ENCODE measurements around the gene CACNA1H.
"Not testable (repeated sequence)": the region's sequence is repeated elsewhere in the genome, so short reads cannot be mapped to it uniquely, and the experiment has no call there.

CACNA1H gene

DNA sequence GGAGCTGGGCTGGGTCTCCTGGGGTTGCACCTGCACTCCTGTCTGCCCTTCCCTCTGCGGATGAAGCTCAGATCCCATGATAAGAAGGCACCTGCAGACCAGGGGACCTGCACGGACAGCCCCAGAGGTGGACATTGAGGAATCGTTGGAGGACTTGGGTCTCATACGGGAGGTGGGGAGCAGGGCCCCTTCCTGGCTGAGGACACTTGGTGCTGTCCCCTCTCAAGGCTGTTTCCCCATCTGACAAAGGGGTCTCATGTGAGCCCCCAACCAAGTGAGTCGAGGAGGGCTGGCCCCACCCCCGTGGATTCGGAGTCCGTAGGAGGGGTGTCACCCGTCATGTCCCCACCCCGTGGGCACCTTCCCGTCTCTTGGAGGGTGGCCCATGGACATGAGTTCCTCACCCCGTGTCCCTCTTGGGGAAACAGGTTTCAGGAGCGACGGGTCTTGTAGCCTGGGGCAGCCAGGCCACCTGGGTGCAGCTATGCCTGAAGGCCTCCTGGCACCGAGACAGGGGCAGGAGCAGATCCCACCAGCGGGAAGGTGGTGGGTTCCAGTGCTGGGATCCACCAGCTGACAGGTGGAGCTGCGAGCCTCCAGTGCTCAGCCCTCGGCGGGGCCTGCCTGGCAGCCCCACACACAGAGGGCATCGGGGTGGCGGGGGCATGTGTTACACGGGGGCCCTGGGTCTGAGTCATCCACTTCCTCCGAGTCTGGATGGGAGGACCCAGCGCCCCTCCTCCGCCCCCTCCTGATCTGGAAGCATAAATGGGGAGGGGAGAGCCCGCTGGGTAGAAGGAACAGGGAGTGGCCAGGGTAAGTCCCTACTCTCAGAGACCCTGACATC, 102.6 kb downstream of the CACNA1H start, which contains the start of gene TPSD1:
TSS of gene TPSD1 (plus strand) at position 794 of the 847 bp plus-strand sequence. CDS start 212 bp downstream, outside the sequence.
- not testable (repeated sequence) for DNase-seq

DNA sequence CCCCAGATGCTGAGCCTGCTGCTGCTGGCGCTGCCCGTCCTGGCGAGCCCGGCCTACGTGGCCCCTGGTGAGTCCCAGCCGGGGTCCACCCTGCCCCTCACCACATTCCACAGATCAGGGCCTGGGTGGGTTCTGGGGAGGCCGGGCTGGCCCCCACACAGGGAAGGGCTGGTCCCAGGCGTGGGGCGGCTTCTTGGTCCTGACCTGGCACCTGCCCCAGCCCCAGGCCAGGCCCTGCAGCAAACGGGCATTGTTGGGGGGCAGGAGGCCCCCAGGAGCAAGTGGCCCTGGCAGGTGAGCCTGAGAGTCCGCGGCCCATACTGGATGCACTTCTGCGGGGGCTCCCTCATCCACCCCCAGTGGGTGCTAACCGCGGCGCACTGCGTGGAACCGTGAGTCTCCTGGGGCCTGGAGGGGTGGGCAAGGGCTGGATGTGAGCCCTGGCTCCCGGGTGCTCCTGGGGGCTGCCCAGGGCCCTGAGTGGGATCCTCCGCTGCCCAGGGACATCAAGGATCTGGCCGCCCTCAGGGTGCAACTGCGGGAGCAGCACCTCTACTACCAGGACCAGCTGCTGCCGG, 103.5 kb downstream of the CACNA1H start:
- not testable (repeated sequence) for DNase-seq

DNA sequence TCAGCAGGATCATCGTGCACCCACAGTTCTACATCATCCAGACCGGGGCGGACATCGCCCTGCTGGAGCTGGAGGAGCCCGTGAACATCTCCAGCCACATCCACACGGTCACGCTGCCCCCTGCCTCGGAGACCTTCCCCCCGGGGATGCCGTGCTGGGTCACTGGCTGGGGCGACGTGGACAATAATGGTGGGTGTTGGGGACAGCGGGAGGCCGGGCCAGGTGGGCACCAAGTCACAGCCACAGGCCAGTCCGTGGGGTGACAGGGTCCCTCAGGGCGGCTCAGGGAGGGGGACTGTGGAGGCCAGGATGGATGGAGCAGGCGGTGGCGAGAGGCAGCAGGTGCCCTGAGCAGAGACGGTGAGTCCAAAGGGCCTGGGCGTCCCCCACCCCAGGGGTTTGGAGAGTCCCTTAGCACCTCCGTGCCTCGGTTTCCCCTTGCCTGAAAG, 104.0 kb downstream of the CACNA1H start:
- no peak for DNase-seq

DNA sequence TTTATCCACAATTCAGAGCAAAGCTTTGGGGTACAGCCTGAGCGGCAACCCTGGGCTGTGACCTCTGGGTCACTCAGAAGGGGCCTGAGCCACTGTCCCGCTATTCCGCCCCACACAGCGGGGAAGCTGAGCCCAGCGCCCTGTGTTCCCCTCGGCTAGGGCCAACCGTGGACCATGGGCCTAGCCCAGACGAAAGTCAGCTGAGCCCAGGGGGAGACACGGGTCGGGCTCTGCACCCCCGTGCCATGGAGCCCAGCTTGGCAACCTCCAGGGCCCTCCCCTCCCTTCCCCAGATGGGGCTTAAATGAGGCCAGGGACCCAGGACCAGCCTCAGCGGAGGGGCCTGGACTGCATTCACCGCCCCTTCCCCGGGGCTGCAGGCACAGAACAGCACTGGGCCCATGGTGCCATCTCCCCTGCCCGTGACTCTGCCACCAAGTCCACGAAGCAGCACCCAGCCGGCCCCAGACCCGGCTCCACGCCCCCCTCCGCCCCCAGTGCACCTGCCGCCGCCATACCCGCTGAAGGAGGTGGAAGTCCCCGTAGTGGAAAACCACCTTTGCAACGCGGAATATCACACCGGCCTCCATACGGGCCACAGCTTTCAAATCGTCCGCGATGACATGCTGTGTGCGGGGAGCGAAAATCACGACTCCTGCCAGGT, 104.8 kb downstream of the CACNA1H start:
- DNase-seq, result no peak

DNA sequence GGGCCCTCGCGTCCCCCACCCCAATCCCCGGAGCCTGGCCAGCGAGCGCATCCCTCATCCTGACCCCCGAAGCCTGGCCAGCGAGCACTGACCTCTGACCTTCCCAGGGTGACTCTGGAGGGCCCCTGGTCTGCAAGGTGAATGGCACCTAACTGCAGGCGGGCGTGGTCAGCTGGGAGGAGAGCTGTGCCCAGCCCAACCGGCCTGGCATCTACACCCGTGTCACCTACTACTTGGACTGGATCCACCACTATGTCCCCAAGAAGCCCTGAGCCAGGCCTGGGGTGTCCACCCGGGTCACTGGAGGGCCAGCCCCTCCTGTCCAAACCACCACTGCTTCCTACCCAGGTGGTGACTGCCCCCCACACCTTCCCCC, 105.3 kb downstream of the CACNA1H start:
- no peak for DNase-seq

DNA sequence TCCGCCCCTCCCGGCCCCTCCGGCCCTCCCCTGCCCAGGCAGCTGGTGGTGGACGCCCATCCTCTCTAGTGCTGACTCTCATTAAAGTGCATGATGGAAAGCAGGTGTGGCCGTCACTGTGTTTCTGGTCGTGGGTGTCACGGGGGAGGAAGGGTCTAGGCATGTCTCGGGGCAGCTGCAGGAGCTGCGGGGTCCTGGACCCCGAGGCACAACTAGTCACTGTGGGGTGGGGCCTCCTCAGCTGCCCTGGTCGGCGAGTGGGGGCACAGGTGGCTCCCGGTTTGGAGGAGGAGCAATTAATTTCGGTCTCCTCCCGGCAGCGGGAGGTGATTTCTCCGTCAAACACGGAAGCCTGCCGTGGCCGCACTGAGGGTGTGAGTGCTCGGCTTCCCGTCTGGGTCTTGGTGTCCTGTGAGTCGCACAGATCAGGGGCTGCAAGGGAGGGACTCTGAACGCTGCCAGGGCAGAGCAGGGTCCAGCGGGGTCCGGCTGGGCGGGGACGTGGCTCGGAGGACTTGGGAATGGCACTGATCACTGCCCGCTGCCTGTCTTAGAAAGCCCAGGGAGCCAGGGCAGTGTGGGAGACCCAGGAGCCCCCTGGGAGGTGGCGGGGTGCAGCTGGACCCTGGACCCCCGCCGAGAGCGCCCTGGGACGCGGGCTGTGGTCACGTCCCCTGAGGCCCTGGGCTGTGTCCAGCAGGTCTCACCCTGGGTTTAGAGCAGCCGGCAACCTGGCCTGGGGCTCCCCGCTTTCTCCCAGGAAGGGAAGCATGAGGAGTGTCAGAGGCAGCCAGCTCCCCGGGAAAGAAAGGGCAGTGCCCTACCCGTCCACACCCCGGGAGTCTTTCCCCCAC, 106.2 kb downstream of the CACNA1H start:
- DNase-seq, result no peak

DNA sequence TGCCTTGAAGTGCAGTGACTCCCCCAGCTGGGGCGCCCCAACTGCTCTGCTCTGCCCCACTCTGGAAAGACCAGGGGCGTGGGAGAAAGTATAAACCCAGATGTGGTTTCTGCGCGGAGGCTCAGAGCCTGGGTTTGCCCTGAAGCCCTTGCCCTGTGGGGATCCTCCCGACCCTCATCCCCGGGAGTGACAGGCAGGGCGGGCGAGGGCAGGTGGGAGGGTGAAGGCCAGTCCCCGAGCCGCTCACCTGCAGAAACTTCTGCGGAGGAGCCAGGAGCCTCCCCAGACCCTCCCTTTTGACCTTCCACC, 106.8 kb downstream of the CACNA1H start:
- DNase-seq, result no peak

DNA sequence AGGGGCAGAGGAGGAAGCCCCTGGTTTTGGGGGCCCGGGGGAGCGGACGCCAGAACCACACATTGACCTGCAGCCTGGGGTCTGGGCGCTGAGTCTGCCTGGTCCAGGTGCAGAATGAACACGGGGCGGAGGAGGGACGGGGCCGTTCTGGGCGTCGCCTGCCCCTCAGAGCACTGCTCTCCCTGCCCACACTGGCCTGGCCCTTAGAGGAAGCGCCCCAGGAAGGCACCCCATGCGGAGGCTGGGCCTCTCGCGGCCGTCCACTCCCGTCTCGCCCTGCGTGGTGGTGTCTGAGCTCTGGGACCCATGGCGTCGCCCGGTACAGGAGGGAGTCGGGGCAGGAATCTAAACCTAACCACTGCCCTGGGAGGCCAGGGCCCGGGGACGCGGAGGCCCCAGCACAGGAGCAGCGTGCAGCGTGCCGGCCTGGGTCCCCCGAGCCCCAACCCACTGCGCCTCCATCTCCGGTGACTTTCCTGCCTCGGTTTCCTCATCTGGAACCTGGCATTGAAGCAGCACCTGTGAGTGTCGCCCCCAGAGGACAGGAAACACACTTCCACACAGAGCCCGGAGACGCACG, 107.3 kb downstream of the CACNA1H start:
- DNase-seq, result no peak

DNA sequence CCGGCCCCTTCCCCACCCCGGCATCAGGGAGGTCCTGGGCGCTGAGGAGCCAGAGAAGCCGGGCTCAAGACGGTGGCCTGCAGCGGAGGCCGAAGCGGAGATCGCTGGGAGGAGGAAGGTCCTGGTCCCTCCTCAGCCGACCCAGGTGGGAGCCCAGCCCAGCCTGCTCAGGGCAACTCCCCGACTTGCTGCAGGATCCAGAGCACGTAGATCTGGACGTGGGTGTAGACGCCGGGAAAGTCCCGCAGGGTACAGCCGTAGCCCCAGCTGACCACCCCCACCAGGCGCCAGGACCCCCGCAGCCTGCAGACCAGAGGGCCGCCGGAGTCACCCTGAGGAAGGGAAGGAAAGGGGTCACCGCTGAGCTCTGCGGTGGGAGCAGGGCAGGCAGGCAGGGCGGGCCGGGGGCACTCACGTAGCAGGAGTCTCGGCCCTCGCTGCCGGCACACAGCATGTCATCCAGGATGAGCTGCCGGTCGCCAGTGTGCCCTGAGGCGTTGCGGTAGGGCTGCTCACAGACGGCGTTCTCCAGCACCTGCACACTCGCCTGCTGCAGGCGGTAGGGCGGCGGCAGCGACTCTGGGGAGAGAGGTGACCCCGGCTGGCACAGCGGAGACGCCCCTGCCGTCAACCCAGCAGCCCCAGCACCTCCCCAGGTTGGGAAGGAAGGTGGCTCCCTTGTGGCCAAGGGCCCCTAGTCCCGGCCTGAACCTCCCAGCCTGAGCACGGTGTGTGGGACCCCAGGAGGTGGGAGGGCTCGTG, 108.4 kb downstream of the CACNA1H start:
- DNase-seq, result no peak

DNA sequence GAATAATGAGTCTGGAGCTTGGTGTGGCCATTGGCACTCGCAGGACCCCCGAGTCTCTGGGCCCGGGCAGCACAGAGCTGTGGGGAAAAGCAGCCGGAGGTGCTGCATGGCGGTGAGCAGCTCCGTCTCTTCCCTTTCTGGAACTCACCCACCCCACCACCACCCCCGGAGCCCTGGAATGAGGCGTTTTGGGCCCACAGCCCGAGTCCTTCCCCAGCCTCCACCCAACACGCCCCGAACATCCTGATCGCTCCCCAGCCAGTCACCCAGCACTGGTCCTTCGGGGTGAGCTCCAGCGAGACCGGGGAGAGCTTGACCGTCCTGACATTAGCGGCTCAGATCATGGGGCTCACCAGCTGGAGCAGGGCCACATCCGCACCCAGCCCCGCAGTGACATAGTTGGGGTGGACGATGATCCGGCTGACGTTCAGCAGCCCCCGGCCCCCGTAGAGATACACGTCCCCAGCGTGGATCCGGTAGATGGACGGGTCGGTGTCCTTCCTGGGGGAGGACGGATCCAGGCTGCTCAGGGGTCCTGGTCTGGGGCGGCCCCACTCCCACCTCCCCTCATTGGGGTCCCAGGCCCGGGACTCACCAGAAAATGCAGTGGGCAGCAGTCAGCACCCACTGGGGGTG, 109.4 kb downstream of the CACNA1H start:
- no peak for DNase-seq

DNA sequence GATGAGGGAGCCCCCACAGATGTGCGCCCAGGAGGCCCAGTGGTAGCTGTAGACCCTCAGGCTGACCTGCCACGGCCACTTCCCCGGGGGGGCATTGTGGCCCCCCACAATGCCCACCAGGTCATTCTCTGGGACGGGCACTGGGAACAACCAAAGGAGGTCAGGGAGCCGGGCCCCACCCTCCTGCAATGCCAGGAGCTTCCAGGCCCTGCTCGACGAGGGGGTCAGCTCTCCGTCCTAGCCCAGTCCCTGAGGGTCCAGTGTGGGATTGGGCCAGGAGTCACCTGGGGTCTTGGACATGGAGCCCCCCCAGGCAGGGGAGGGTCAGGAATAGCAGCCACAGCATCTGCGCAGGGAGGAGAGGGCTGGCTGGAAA, 109.9 kb downstream of the CACNA1H start:
- no peak for DNase-seq

DNA sequence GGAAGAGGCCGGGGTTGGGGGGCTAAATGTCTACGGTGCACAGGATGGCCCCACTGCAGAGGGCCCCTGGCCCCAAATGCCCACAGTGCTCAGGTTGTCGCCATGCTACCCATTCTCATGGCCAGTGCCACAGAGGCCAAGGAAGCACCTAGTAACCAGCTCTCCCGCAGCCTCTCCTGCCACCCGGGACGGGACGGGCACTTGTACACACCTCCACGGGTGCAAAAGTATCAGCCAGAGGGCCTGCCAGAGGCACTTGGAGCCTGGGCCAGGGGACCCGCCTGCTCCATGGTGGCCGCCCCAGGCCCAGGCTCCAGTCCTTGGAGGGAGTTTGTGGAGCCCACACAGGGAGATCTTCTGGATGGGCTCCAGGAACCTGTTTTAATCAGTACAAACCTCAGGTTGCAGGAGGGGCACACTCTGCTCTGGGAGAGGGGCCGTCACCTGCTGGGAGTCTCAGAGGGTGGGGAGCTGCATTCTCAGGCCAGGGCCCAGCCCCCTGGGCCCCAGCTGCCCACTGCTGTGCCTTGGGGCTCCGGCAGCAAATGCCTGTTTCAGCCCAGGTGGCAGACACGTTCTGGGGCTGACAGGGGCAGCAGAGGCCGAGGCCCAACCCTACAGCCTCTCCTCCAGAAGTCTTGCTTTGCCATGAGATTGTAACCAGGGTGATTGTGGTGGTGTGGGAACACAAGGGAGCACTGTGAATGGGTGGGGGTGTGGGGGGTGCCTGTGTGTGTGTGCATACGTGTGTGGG, 110.9 kb downstream of the CACNA1H start:
- DNase-seq, result no peak

DNA sequence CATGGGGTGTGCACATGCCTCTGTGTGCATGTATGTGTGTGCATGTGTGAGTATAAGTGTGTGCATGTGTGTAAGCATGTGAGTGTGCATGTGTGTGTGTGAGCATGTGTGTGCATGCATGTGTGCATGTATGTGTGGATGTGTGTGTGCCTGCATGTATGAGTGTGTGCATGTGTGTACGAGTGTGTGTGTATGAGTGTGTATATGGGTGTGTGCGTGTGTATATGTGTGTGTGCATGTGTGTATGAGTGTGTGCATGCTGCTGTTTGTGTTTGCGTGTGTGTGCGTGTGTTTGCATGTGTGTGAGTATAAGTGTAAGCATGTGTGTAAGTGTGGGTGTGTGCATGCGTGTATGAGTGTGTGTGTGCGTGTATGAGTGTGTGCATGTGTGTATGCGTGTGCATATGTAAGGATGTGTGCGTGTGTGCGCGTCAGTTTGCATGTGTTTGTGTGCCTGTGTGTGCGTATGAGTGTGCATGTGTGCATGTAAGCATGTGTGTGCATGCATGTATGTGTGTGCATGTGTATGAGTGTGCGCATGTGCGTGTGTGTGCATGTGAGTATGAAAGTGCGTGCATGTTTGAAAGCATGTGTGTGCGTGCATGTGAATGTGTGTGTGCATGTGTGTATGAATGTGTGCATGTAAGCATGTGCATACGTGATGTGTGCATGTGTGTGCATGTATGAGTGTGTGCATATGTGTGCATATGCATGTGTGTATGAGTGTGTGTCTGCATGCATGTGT, 111.6 kb downstream of the CACNA1H start:
- DNase-seq, result no peak

DNA sequence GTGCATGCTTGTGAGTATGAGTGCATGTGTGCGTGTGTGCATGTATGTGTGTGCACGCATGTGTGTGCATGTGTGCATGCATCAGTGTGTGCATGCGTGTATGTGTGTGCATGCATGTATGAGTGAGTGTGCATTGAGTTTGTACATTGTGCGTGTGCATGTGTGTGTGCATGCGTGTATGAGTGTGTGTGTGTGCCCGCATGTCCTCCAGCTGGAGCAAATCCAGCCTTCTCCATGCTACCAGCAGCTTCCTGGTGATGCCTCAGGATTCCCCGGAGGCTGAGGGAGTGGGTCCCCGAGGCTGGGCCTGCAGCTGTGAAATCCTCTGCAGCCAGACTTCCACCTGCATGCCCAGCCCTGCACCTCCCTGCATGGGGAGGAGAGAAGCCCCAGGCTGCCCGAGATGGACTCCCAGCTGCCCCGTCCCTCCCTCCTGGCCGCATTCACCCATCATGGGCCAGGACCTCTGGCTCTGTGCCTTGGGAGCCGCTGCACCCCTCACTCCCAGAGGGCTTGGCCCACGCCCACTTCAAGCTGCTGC, 112.3 kb downstream of the CACNA1H start:
- no peak for DNase-seq

DNA sequence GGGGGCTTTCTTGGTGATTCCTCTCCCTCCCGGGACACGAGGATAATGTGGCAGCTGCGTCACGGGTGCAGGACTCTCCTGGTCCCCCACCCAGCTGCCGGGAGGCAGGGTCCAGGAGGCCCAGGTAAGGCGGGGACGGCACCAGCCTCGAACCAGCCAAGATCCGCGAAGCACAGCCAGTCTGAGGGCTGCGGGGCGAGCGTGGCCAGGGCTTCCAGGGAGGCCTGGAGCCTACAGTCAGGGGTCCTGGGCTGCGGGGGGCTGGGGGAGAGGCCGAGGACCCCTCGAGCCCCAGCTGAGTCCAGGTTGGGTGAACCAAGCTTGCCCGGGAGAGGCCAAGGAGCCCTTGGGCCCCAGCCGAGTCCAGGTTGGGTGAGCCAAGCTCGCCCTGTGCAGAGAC, 112.9 kb downstream of the CACNA1H start:
- no peak for DNase-seq

DNA sequence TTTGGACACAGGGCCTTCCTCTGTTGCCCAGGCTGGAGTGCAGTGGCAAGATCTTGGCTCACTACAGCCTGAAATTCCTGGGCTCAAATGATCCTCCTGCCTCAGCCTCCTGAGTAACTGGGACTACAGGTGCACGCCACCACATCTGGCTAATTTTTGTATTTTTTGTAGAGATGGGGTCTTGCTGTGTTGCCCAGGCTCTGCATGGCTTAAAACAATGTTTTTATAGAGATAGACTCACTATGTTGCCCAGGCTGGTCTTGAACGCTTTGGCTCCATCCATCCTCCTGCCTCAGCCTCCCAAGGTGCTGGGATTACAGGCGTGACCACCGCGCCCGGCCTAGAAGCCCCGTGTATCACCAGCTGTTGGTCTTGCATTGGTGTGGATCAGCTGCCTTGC, 116.5 kb downstream of the CACNA1H start:
- DNase-seq, result not testable (repeated sequence)

DNA sequence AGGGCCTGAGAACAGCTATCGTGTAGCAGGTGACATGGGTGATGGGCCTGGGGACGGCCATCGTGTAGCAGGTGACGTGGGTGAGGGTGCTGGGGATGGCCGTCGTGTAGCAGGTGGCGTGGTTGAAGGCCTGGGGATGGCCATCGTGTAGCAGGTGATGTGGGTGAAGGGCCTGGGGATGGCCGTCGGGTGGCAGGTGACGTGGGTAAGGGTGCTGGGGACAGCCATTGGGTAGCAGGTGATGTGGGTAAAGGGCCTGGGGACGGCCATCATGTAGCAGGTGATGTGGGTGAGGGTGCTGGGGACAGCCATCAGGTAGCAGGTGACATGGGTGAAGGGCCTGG, 118.4 kb downstream of the CACNA1H start:
- no peak for DNase-seq
